ENCODE results near the gene SLFN14.

- no peak for TF ChIP-seq EZH2 (IDR thresholded peaks at IDR 0.05; ENCODE audit: borderline replicate concordance, low read length)
- no peak for TF ChIP-seq CTCF (IDR thresholded peaks at IDR 0.05; ENCODE audit: low read length)
Observed at GRCh38 chr17:35545150-35545549, 15.5 kb downstream of the SLFN14 start.

Data from OCI-LY1 (cell line).